HG02588 (cell line): ENCODE results near the gene PGM2L1.
"Not testable (repeated sequence)": the region's sequence is repeated elsewhere in the genome, so short reads cannot be mapped to it uniquely, and the experiment has no call there.

Experiments used
- ATAC-seq: cut with Tn5 transposase; IDR thresholded peaks from one replicate; pipeline ENCODE4 v1.9.1; 2021; ENCODE audit warnings: mild to moderate bottlenecking, moderate library complexity; ENCODE audit not compliant: unreplicated experiment

PGM2L1 gene

DNA sequence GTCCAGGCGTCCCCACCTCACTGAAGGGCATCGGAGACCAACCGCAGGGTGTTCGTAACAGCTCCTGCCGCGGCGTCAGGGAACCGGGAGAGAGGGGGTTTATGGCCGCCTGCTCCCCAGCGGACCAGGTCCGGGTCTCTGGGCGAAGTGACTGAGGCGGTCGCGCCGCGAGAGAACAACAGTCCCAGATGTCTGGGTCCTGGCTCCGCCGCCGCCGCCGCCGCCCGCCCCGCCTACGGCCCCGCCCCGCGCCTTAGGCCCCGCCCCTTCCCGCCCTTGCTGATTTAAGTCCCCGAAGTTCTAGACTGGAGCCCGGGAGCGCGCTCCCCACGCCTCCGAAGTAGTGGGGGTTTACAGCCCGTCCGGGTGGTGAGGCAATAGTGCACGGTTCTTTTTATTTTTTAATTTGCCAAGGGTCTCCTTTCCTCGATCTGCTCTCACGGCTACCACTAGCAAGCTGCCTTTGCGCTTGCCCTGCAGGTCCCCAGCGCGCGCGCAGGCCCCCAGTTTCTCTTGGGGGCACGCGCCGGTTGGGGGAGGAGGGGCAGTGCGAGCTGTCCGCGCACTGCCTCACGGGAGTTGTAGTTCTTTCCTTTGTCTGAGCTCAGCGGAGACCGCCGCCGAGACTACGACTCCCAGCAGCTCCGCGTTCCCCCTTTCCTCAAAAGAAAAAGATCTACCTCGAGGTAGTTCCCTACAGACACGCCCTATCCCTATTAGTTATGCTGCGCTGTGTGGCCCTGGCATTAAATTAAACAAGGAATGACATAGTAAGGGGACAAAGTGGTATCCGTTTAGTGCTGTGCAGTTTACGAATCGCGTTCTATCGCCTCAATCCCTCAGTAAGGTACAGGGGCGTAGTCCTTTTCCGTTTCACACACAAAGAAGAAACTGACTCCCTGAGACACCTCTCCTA lies at the start of gene PGM2L1:
PGM2L1 (minus strand) TSS at position 190 of the 916 bp plus-strand sequence. CDS start 272 bp downstream, outside the sequence.
- peak; percentile 96 for ATAC-seq

DNA sequence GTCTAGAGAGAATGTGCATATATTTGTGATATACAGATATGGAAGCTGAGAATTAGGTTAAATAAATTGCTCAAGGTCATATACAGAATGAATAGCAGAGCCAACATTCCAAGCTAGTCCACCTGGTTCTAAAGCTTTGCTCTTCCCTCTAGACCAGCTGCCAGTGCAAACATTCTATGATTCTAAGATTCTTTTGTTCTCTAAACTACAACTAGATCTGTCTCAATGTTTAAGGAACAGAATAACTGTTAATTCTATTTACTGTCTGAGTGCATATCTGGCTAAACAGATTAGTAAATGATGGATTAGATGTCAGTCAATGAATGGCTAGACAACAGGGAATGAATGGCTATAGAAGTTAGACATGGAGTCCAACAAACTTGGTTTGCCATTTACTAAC lies 49.5 kb upstream of the PGM2L1 start:
- ATAC-seq, result no peak

DNA sequence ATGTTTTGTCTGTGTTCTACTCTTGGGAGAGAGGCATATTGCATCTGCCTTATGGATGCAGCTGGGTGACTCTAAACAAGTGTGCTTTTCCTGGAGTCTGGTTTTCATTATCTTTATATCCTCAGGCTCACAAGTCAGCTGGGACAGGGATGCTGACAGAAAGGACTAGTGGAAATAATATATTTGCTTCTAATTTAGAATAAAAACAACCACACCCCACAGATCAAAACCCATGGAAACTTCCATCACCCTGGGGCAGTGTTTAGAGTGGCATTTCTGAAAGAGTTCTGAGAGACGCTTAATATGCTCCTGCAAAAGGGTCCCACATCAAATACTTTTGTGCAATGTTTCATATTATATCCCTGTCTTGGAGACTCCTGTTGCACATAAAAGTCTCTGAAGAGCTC lies 48.3 kb upstream of the PGM2L1 start:
- no peak for ATAC-seq

DNA sequence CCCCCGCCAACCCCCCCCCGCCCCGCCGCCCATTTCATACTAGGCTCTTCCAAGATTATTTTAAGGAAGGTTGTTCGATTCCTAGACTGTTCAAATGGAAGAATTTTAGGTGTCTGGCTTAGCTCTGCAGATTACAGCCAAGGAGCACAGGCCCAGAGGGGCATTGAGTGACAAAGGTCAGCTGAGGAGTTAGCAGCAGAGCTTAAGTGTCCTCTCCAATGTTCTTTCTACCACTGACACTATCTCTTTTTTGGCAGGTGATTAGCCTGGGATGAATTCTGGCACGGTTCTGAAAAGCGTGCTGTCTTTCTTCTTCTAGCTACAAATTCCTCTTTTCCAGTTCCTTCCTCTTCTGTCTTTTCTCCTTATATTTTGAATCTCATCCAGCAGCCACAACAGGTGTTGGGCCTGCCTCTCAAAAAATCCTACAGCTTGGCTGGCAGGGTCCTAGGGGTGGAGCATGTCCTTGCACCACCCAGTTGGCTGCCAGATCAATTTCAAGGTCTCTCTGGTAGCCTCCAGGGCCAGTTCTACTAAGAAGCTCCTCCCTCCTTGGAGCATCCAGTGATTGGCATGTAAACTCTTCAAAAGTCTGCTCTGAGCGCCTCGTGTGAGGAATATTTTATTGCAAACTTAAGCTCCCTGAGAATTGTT lies 46.1 kb upstream of the PGM2L1 start:
- ATAC-seq, result no peak

DNA sequence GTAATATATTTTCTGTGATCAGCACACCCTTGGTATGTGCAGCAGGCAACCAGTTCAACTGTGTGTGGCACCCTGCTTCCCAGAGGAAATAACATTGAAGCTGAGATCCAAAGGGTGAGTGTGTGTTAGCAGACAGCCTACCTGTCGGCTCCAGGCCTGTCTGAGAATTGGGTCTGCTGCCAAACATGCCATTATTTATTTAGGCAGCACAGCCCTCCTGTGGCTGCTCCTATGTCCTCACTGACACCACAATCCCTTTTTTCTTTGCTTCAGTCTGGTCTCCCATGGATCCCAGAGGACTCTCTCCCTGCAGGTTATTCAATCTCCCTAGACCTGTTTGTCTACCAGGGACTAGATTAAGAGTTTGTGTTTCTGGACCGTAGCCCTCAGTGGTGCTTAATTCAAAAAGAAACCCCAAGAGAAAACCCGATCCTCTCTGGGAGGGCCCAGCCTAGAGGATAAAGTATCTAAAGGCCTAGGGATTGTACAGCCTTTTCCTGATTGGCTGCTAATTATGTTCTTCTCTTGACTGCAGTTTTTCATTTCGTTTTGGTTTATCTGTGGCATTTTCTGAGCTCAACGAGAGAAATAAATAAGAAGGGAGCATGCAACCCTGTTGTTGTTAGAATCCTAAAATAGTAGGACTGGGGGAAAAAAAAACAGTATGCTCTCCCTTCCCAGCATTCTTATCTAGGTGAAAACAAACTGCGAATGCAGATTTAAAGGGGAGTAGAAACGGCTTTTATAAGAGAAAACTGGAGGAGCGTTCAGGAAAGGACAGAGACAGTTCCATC lies 45.0 kb upstream of the PGM2L1 start:
- ATAC-seq, result no peak

DNA sequence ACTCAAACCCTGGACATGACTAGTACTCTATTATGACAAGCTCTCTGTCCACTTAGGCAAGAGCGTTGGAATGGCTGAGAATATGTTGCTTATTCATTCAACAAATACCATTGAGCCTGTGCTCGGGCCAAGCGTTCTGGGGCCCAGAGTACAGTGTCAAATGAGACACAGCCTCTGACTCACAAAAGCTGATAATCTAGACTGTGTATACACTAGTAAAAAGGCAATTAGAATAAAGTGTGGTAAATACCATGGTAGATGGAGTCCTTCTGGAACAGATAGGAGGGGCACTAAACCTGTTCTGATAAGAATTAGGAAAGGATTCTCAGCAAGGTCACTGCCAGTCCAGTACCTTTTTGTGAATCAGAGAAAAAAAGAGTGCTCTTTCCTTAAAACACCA lies 44.4 kb upstream of the PGM2L1 start:
- ATAC-seq, result no peak

DNA sequence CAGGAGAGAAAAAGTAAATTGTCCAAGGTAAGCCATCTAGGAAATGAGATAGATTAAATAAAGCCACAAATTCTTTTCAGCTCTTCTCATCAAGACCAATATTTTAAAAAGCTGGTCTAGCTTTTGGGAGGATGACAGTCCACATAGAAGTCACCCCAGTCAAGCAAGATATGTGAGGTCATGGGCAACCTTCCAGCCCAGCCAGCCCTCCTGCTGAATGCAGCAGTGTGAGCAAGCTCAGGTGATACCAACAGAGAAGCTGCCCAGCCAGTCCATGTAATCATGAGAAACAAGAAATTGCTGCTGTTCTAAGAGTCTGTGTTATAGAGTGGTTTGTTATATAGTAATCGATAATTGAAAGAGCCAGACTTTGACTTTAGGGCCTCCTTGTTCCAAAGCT lies 40.4 kb upstream of the PGM2L1 start:
- ATAC-seq, result no peak

DNA sequence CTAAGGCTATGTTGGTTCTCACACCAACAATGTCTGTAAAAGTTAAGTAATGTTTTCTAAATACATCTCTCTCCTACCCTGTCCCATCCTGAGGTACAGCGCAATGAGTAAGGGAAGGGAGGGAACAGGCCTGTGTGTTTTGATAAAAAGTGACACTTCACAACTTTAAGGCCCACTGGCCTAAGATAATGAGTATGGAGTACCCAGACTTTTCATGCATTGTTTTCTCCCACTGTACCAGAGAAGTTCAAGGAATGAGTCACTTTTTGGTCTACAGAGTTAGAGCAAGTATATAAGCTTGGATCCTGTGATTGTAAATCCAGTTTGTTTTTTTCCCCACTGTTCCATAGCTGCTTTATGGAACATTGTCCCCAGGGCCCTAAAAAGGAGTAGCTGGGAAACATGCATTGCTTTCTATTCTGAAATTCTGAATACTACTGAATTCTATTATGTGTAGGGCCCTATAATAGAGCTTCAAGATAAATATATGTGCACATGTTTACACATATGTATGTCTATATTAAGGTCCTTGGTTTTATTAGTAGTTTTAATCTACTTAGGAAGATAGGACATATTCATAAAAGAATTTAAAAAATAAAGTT lies 39.3 kb upstream of the PGM2L1 start:
- no peak for ATAC-seq

DNA sequence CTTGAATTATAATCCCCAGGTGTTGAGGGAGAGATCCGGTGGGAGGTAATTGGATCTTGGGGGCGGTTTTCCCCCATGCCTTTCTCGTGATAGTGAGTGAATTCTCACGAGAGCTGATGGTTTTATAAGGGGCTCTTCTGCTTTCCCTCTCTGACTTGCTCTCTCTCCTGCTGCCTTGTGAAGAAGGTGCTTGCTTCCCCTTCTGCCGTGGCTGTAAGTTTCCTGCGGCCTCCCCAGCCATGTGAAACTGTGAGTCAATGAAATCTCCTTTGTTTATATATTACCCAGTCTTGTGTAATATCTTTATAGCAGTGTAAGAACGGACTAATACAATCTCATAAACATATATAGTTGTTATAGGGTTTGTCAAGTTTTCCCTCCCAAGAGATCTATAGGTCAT lies 36.3 kb upstream of the PGM2L1 start:
- ATAC-seq, result no peak

DNA sequence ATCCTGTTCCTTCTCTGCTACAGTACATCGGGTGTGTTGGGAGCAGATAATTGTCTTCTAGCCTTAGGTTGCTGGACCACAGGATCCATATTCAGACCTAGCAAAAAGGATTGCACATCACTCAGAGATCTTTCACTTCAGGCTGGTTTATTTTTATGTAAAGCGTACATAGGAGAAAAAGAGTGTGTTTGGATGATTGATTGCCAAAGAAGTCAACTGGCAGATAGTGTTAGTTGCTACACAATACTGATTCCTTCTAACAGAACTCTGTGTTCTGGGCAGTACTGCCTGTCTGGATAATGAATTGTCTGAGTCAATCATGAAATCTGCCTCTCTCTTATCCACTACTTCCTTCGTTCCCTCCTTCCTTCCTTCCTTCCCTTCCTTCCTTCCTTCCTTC lies 31.0 kb upstream of the PGM2L1 start:
- no peak for ATAC-seq

DNA sequence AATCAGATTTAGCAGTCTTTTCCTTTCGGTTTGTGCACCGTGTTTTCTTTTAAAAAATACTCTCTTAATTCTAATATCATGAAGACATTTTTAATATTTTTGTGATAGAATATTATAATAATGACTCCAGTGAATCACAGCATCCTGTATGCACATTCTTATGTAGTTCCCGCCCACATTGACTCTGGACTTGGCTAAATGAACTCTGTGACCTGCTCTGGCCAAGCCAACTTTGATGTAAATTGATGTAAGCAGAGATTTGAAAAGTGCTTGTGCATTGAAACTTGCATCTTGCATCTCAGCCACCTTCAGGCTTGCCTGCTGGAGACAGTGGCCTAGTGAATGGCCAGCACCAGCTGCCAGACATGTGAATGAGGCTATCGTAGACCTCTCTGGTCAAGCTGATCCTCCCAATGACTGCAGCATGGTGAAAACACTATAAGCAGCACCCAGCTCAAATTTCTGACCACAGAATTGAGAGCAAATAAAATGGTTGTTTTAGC lies 29.2 kb upstream of the PGM2L1 start:
- no peak for ATAC-seq

DNA sequence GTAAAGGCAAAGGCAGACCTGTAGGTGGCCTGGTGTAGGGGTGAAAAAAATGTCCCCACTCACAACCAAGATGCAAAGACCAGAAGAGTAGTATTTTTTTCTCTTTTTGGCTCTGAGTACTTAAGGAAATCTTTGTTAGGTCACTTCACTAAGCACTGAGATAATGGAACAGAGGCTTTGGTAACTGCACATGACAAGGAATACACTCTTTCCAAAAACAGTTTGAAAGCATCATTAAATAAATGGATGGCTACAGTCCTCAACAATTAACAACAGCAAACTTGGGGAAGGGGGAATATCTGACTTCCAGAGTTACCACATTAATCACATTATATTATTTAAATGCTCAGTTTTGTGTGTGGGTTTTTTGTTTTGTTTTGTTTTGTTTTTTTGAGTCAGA lies 26.9 kb upstream of the PGM2L1 start:
- no peak for ATAC-seq

DNA sequence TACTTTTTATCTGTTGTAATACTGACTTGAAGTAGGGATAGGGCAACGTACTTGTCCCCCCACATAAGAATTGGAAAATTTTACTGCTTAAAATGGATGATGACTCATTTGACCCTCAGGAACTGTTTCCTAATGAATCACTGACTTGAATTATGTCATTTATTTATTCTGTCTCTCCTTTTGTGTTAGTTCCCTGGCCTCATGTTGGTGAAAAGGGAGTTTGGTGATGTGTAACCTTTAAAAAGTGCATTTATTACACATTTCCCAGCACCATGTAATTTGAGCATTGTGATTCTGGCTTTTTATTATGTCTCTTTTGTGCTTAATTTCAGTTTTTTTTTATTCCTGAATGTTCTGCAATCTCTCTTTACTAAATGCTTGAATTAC lies 20.3 kb upstream of the PGM2L1 start:
- no peak for ATAC-seq

DNA sequence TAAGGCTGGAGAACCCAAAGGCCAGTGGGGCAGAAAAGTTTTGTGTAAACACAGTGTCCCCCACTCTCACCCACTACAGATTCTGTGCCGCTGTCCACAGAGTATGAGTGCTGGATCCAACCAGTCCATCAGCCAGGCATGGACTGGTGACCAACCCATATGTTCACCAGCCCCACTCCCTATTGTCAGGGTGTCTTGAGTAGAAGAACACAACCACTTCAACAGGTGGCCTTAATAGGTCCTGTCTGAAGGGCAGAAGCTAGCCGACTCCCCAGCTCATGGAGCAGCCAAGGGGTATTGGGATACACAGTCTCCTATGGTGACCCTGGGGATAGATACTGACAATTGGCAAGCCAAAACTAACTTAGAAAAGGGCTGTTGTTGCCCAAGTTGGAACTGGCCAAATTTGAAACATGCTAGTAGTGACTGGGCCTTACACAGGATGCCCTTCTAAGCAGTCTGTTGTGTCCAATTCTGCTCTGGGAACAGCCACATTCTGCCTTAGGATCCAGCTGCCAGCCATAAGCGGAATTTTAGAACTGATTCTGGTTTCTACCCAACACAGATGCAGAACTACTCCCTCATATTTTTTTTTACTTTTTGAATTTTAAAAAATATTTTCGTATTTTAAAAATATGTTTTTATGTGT lies 19.8 kb upstream of the PGM2L1 start:
- ATAC-seq, result no peak

DNA sequence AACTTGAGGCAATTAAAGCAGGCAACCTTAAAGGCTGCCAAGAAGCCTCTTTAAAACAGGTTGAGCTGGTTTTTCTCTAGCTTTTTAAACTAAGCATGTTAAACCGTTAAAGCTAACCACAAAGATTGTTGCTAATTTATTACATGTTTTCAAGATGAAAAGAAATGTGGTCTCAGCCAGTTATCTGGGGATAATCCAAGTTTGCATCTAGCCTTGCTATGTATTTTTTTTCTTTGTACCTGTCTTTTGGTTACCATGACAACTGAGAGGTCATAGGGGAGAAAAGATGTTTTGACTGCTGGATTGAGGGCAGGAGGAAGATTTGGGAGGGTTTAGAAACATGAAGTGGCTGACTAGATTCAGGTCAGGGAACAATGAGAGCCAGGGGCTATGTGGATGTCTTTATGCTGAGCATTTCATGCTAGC lies 19.2 kb upstream of the PGM2L1 start:
- no peak for ATAC-seq

DNA sequence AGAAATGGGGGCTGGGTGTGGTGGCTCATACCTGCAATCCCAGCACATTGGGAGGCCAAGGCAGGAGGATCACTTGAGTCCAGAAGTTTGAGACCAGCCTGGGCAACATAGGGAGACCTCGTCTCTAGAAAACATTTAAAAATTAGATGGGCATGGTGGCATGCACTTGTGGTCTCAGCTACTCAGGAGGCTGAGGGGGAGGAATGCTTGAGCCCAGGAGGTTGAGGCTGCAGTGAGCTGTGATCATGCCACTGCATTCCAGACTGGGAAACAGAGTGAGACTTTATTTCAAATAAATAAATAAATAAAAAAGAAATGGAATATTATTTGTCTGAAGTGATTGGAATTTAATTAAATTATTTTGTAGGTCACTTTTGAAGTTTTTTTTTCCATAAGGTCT lies 18.7 kb upstream of the PGM2L1 start:
- not testable (repeated sequence) for ATAC-seq

DNA sequence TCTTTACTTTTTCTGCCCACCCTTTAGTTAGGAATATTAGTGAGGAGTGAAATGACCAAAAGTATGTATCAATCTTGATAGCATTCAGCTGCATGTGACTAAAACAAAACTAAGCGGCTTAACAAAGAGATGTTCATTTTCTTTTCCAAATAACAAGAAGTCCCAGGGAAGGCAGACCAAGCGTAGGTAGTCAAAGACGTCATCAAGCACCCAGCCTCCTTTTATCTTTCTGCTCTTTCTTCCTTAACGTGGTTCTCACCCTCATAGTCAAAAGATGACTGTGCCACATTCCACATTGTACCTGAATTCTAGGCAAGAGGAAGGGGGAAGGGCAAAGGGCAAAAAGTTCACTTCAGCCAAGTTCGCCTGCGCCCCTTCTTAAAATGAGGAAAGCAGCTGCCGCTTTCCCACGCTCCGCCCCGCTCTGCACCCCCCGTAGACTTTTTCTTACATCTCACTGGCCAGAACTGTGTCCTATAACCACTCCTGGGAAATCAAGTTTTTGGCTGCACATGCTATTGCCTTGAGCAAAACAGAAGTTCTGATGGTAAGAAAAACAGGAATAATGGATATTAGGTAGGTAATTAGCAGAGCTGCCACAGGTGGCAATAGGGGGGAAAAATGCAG lies 14.6 kb upstream of the PGM2L1 start:
- no peak for ATAC-seq

DNA sequence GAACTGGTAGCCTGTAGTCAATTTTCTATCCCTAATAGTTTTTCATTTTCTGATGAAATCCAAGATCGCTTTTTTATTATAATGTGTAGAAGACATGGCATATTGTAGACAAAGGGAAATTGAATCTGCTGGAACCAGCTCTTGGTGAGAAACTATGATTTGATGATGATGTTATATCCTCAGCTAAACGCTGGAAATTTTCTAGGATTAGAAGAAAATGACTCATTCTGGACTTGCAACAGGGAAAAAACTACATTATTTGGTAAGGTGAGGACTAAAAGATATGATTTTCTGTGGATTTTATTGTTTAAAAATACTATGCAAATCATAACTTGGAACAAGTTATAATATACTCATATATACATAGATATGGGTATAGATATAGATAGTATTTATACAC lies 14.1 kb upstream of the PGM2L1 start:
- ATAC-seq, result no peak

DNA sequence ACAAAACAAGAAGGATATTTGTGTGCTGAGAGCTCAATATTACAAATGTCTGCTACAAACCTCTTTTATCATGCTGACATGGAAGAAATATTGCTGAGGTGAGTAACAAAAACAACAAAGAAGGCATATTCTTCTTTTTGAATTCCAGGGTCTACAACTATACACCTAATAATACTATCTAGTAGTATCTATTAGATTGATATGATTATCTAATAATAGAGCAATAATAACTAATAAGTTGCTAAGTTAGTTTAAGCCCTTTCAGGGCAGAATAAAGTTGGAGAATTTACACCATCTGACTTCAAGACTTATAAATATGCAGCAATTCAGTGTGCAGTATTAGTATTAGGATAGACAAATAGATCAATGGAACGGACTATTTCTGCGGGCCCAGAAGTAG lies 11.4 kb upstream of the PGM2L1 start:
- ATAC-seq, result no peak
